Lung (tissue), 12 donors: ENCODE data around the gene GAK. TPM values are rescaled to one million over a fixed set of nuclear protein-coding genes. Genes with fewer than 3 reads are reported as not detected.
"Not testable (repeated sequence)": the region's sequence is repeated elsewhere in the genome, so short reads cannot be mapped to it uniquely, and the experiment has no call there.

Source experiments
- ATAC-seq: fragments of 200-7000 bp; cut with Tn5 transposase; one replicate; pipeline ENCODE4 v1.9.1; 2020; ENCODE audit warnings: moderate number of reproducible peaks; ENCODE audit not compliant: insufficient read depth, low FRiP score
- DNase-seq, 3 donors: peaks; one replicate each; pipeline ENCODE4 v3.0.0-alpha.2; 2013 to 2017
- H3K27ac ChIP-seq, 2 donors: one replicate each; pipeline ENCODE4 v1.5.1; 2013; ENCODE audit warnings: mild to moderate bottlenecking in 2 of 2, moderate library complexity in 2 of 2, control low read depth in 1 of 2, inconsistent platforms in 1 of 2, low read depth in 1 of 2, low read length in 1 of 2
- H3K27me3 ChIP-seq, 3 donors: one replicate each; pipeline ENCODE4 v1.5.1; 2013; ENCODE audit warnings: low read length in 2 of 3; ENCODE audit not compliant: control insufficient read depth in 3 of 3, insufficient read depth in 3 of 3
- H3K36me3 ChIP-seq, 4 donors: one replicate each; pipeline ENCODE4 v1.5.1; 2013; ENCODE audit warnings: low read length in 4 of 4, mild to moderate bottlenecking in 1 of 4, moderate library complexity in 1 of 4; ENCODE audit not compliant: control insufficient read depth in 4 of 4, insufficient read depth in 4 of 4
- H3K4me1 ChIP-seq, 5 donors: one replicate each; pipeline ENCODE4 v1.5.1; 2013; ENCODE audit warnings: low read length in 5 of 5, mild to moderate bottlenecking in 2 of 5, moderate library complexity in 1 of 5; ENCODE audit not compliant: control insufficient read depth in 5 of 5, insufficient read depth in 5 of 5
- H3K4me3 ChIP-seq: one replicate; pipeline ENCODE4 v1.5.1; 2013; ENCODE audit warnings: mild to moderate bottlenecking, control low read depth, moderate library complexity
- H3K9ac ChIP-seq, 2 donors: one replicate each; pipeline ENCODE4 v1.5.1; 2013; ENCODE audit warnings: low read length in 2 of 2, control low read depth in 1 of 2; ENCODE audit not compliant: insufficient read depth in 1 of 2
- H3K9me3 ChIP-seq, 4 donors: one replicate each; pipeline ENCODE4 v1.5.1; 2013; ENCODE audit warnings: low read length in 3 of 4, mild to moderate bottlenecking in 1 of 4, moderate library complexity in 1 of 4; ENCODE audit not compliant: control insufficient read depth in 4 of 4, insufficient read depth in 3 of 4
- WGBS, 2 donors: extraction: QIAGEN DNeasy Blood & Tissue Kit; methylation state at CpG; one replicate each; pipeline ENCODE4 v1.1.7; 2013; 5-methylcytosine and 5-hydroxymethylcytosine counted together
- polyA plus RNA-seq, 2 donors: library from polyadenylated mRNA; stranded (reverse); fragments of 200-250 nt; gene quantifications; one replicate each; pipeline ENCODE4 v1.2.1, GENCODE V29; 2013
- total RNA-seq, 2 donors: library from RNA; depleted of rRNA in 1 of 2; stranded (reverse); fragments of >200 nt in 1 of 2; gene quantifications; one replicate each; pipeline ENCODE4 v1.2.1, GENCODE V29; 2014 to 2021
- TF ChIP-seq, protein P1 (sequence below): IDR thresholded peaks from 2 replicates; pipeline ENCODE4 v1.5.1; 2012; ENCODE audit warnings: mild to moderate bottlenecking; ENCODE audit errors: control extremely low read depth, extremely low read depth
- donor health status: control.
- donor health status: control.
- donor health status: Bipolar disorder and iron deficiency.
- donor health status: healthy.
- donor health status: DM: yes; HTN: yes; CAD: no.

Gene GAK
- total and polyA plus RNA-seq, 4 donors, result 101 to 178 (median 137) TPM

DNA sequence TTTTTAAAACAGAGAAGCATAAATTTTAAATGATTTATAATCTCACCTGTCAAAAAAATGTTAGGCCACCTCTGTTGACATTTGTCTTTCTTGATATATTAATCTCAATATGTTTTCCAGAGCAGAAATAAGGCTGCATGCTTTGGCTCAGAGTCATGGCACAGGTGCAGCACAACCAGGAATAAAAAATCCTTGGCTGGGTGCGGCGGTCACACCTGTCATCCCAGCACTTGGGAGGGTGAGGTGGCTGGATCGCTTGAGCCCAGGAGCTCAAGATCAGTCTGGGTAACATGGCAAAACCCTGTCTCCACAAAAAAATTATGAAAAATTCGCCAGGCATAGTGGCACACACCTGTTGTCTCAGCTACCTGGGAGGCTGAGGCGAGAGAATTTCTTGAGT is 124.3 kb downstream of the GAK start:
- ATAC-seq, result no peak
- WGBS, 2 donors, result 82 to 88% methylated on average over 5 of the region's 5 CpGs
- DNase-seq, result no peak
- H3K27me3 ChIP-seq, result peaks cover 0 to 11% (median 0%) of the 10 kb centered on the region in 3 donors
- H3K4me1 ChIP-seq, result peaks cover 0 to 16% (median 5%) of the 10 kb centered on the region in 5 donors
- no peak overlapping the region for H3K4me3 ChIP-seq
- peaks cover 0 to 4% (median 2%) of the 10 kb centered on the region in 4 donors for H3K9me3 ChIP-seq
- H3K9ac ChIP-seq, result no peak overlapping the region
- H3K27ac ChIP-seq, result no peak overlapping the region
- H3K36me3 ChIP-seq, result no peaks in the 10 kb centered on the region
- TF ChIP-seq, protein P1, sequence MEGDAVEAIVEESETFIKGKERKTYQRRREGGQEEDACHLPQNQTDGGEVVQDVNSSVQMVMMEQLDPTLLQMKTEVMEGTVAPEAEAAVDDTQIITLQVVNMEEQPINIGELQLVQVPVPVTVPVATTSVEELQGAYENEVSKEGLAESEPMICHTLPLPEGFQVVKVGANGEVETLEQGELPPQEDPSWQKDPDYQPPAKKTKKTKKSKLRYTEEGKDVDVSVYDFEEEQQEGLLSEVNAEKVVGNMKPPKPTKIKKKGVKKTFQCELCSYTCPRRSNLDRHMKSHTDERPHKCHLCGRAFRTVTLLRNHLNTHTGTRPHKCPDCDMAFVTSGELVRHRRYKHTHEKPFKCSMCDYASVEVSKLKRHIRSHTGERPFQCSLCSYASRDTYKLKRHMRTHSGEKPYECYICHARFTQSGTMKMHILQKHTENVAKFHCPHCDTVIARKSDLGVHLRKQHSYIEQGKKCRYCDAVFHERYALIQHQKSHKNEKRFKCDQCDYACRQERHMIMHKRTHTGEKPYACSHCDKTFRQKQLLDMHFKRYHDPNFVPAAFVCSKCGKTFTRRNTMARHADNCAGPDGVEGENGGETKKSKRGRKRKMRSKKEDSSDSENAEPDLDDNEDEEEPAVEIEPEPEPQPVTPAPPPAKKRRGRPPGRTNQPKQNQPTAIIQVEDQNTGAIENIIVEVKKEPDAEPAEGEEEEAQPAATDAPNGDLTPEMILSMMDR, result no peak

DNA sequence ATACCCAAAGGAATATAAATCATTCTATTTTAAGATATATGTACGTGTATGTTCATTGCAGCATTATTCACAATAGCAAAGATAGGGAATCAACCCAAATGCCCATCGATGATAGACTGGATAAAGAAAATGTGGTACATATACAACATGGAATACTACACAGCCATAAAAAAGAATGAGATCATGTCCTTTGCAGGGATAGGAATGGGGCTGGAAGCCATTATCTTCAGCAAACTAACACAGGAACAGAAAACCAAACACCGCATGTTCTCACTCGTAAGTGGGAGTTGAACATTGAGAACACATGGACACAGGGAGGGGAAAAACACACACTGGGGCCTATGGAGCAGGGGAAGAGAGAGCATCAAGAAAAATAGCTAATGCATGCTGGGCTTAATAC is 125.1 kb downstream of the GAK start:
- not testable (repeated sequence) for H3K27me3 ChIP-seq, H3K9ac ChIP-seq, H3K36me3 ChIP-seq, H3K4me3 ChIP-seq, DNase-seq, H3K27ac ChIP-seq, H3K9me3 ChIP-seq, ATAC-seq
- peaks cover 0 to 16% (median 5%) of the 10 kb centered on the region in 5 donors for H3K4me1 ChIP-seq
- WGBS, 2 donors, result 91 to 92% methylated on average over 4 of the region's 4 CpGs

DNA sequence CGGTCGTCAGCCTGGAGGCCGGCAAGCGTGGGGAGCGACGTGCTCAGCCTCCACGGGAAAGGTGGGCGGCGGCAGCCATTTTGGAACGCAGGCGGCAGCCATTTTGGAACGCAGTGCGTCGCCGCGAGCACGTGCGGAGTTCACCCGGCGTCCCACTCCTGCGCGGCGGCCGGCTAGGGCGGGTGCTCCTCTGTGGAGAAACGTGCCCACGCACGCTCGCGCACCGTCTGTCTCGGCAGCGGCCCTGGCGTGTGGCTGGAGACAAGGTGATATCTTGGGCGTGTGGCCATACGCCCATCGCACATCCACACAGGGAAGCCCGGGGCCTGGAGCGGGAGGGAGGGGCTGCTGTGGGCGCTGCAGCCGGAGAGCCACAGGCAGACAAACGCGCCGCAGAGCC is 127.3 kb downstream of the GAK start:
- H3K4me3 ChIP-seq, result no peak overlapping the region
- H3K9ac ChIP-seq, result no peak overlapping the region
- TF ChIP-seq, protein P1, result no peak
- no peak for DNase-seq
- H3K36me3 ChIP-seq, result no peaks in the 10 kb centered on the region
- peaks cover 0 to 16% (median 5%) of the 10 kb centered on the region in 5 donors for H3K4me1 ChIP-seq
- ATAC-seq, result no peak
- H3K9me3 ChIP-seq, result peaks cover 0 to 7% (median 2%) of the 10 kb centered on the region in 4 donors
- no peaks in the 10 kb centered on the region for H3K27me3 ChIP-seq
- H3K27ac ChIP-seq, result no peak overlapping the region
- WGBS, 2 donors, result 74 to 87% methylated on average over 44 of the region's 44 CpGs

DNA sequence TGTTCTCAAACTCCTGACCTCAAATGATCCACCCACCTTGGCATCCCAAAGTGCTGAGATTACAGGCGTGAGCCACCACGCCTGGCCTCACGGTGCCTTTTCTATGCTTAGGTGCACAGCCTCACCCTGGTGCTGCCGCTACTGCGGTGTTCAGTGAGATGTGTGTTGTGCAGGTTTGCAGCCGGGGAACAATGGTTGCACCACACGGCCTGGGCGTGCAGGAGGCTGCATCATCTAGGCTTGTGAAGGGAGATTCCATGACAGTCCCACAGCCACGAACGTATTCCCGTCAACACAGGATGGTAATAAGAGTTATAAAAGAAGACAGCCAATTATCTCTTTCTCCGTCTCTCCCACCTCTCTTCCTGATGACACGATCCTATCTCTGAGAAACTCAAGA is 128.2 kb downstream of the GAK start:
- Histone ChIP-seq H3K27me3 (no peaks in the 10 kb centered on the region), H3K9me3 (peaks cover 0 to 7% (median 2%) of the 10 kb centered on the region in 4 donors), H3K36me3 (no peaks in the 10 kb centered on the region), H3K4me3 (no peak overlapping the region), H3K27ac (no peak overlapping the region), H3K4me1 (peaks cover 0 to 10% (median 5%) of the 10 kb centered on the region in 5 donors), H3K9ac (no peak overlapping the region)
- no peak for ATAC-seq
- TF ChIP-seq, protein P1, result no peak
- WGBS, 2 donors, result 93 to 96% methylated on average over 13 of the region's 13 CpGs
- DNase-seq, result no peak
